ENCODE data around the gene SHISA6.

Gene SHISA6

GRCh38 chr17:11353601-11354000 lies 112.6 kb downstream of the SHISA6 start:
- DNase-seq (ENCODE audit: low spot score), result no peak

- DNase-seq (ENCODE audit: low spot score), result no peak
Measured at GRCh38 chr17:11356371-11356770, 115.4 kb downstream of the SHISA6 start.

GRCh38 chr17:11363565-11364117 lies 122.6 kb downstream of the SHISA6 start:
- no peak for DNase-seq (ENCODE audit: low spot score)

- no peak for DNase-seq (ENCODE audit: low spot score)
Measured at GRCh38 chr17:11366272-11366850, 125.3 kb downstream of the SHISA6 start.

- DNase-seq (ENCODE audit: low spot score), result no peak
Measured at GRCh38 chr17:11369575-11369974, 128.6 kb downstream of the SHISA6 start.

- no peak for DNase-seq (ENCODE audit: low spot score)
Measured at GRCh38 chr17:11372692-11373091, 131.7 kb downstream of the SHISA6 start.

- no peak for DNase-seq (ENCODE audit: low spot score)
Measured at GRCh38 chr17:11378506-11378905, 137.5 kb downstream of the SHISA6 start.

GRCh38 chr17:11380761-11381160 lies 139.7 kb downstream of the SHISA6 start:
- DNase-seq (ENCODE audit: low spot score), result no peak

GRCh38 chr17:11383157-11383556 lies 142.1 kb downstream of the SHISA6 start:
- DNase-seq (ENCODE audit: low spot score), result no peak

- no peak for DNase-seq (ENCODE audit: low spot score)
Measured at GRCh38 chr17:11384131-11384530, 143.1 kb downstream of the SHISA6 start.

- DNase-seq (ENCODE audit: low spot score), result no peak
Measured at GRCh38 chr17:11387610-11388009, 146.6 kb downstream of the SHISA6 start.

- DNase-seq (ENCODE audit: low spot score), result no peak
Measured at GRCh38 chr17:11388054-11388453, 147.0 kb downstream of the SHISA6 start.

GRCh38 chr17:11389583-11389982 lies 148.6 kb downstream of the SHISA6 start:
- no peak for DNase-seq (ENCODE audit: low spot score)

- DNase-seq (ENCODE audit: low spot score), result peak; percentile 36
Measured at GRCh38 chr17:11391134-11391533, 150.1 kb downstream of the SHISA6 start.

GRCh38 chr17:11404431-11405276 lies 163.6 kb downstream of the SHISA6 start:
- DNase-seq (ENCODE audit: low spot score), result no peak

GRCh38 chr17:11406716-11407115 lies 165.7 kb downstream of the SHISA6 start:
- no peak for DNase-seq (ENCODE audit: low spot score)

- no peak for DNase-seq (ENCODE audit: low spot score)
Measured at GRCh38 chr17:11412654-11413053, 171.6 kb downstream of the SHISA6 start.

GRCh38 chr17:11418342-11418741 lies 177.3 kb downstream of the SHISA6 start:
- DNase-seq (ENCODE audit: low spot score), result no peak

- DNase-seq (ENCODE audit: low spot score), result no peak
Measured at GRCh38 chr17:11430751-11431150, 189.7 kb downstream of the SHISA6 start.

GRCh38 chr17:11438673-11439072 lies 197.7 kb downstream of the SHISA6 start:
- no peak for DNase-seq (ENCODE audit: low spot score)

GRCh38 chr17:11441004-11441403 lies 200.0 kb downstream of the SHISA6 start:
- no peak for DNase-seq (ENCODE audit: low spot score)

GRCh38 chr17:11446316-11446715 lies 205.3 kb downstream of the SHISA6 start:
- no peak for DNase-seq (ENCODE audit: low spot score)

GRCh38 chr17:11454096-11454495 lies 213.1 kb downstream of the SHISA6 start:
- DNase-seq (ENCODE audit: low spot score), result no peak
